GM19025 (cell line): Measurements from ENCODE around the gene PTDSS2.
"Not testable (repeated sequence)": the region's sequence is repeated elsewhere in the genome, so short reads cannot be mapped to it uniquely, and the experiment has no call there.

ENCODE experiments used
- ATAC-seq: cut with Tn5 transposase; IDR thresholded peaks from one replicate; pipeline ENCODE4 v1.9.1; 2021; ENCODE audit warnings: mild to moderate bottlenecking, low read depth, moderate library complexity; ENCODE audit not compliant: unreplicated experiment

PTDSS2 gene

GRCh38 chr11:413120-414081 is 36.7 kb upstream of the PTDSS2 start:
- no peak for ATAC-seq

GRCh38 chr11:414318-414857 is 35.7 kb upstream of the PTDSS2 start:
- no peak for ATAC-seq

- no peak for ATAC-seq
Measured at GRCh38 chr11:415640-416041, 34.4 kb upstream of the PTDSS2 start.

- ATAC-seq, result no peak
Measured at GRCh38 chr11:416051-416756, 33.9 kb upstream of the PTDSS2 start.

GRCh38 chr11:416757-417621 is 33.1 kb upstream of the PTDSS2 start:
- ATAC-seq, result no peak

- ATAC-seq, result no peak
Measured at GRCh38 chr11:417652-418342, 32.3 kb upstream of the PTDSS2 start.

GRCh38 chr11:418343-419247 is 31.5 kb upstream of the PTDSS2 start:
- ATAC-seq, result no peak

- ATAC-seq, result no peak
Measured at GRCh38 chr11:419248-420005, 30.7 kb upstream of the PTDSS2 start.

- no peak for ATAC-seq
Measured at GRCh38 chr11:420054-420910, 29.8 kb upstream of the PTDSS2 start.

GRCh38 chr11:420911-421321 is 29.2 kb upstream of the PTDSS2 start:
- no peak for ATAC-seq

GRCh38 chr11:422249-422656 is 27.8 kb upstream of the PTDSS2 start:
- no peak for ATAC-seq

- no peak for ATAC-seq
Measured at GRCh38 chr11:424232-424631, 25.8 kb upstream of the PTDSS2 start.

GRCh38 chr11:424766-425165 is 25.3 kb upstream of the PTDSS2 start:
- not testable (repeated sequence) for ATAC-seq

GRCh38 chr11:425301-425700 is 24.8 kb upstream of the PTDSS2 start:
- ATAC-seq, result no peak

- no peak for ATAC-seq
Measured at GRCh38 chr11:426851-427250, 23.2 kb upstream of the PTDSS2 start.

GRCh38 chr11:428295-428694 is 21.8 kb upstream of the PTDSS2 start:
- ATAC-seq, result no peak

GRCh38 chr11:429391-429790 is 20.7 kb upstream of the PTDSS2 start:
- ATAC-seq, result no peak
